ENCODE results near the gene IFT122. TPM values are rescaled to one million over a fixed set of nuclear protein-coding genes. Genes with fewer than 3 reads are reported as not detected.

The IFT122 gene
- total RNA-seq, 1 experiment from 2014 or later: 4.7 TPM

DNA sequence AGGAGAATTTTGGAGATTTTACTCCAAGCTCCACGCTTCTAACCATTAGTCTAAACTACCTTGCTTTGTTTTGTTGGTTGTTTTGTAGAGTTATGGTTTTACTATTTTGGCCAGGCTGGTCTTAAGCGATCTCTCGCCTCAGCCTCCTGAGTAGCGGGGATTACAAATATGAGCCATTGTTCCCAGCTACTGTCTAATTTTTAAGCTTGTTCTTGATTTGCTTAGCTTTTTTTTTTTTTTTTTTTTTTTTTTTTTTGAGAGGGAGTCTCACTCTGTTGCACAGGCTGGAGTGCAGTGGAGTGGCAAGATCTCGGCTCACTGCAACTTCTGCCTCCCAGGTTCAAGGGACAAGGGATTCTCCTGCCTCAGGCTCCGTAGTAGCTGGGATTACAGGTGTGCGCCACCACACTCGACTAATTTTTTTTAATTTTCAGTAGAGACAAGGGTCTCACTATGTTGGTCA lies 40.1 kb upstream of the IFT122 start:
- H3K4me2 ChIP-seq (ENCODE audit: low read depth, low read length, poor library complexity, severe bottlenecking): peak overlapping the region; percentile 93
- no peaks in the 10 kb centered on the region for H3K9me3 ChIP-seq (ENCODE audit: low read length)
- no peaks in the 10 kb centered on the region for H3K9me2 ChIP-seq (replicated peaks; ENCODE audit: insufficient read depth, low read length)
- peak overlapping the region; percentile 61 for H3K27ac ChIP-seq (ENCODE audit: low read length)
- H3K79me2 ChIP-seq (ENCODE audit: low read length): peaks cover 43% of the 10 kb centered on the region
- DNase-seq: no peak
- peak overlapping the region; percentile 25; the same call in 1 of the 2 replicates for H2AFZ ChIP-seq (ENCODE audit: low read length)
- peaks cover 29% of the 10 kb centered on the region; the same call in 1 of the 2 replicates for H4K20me1 ChIP-seq (ENCODE audit: insufficient read depth, low read depth, low read length)
- no peaks in the 10 kb centered on the region for H3K27me3 ChIP-seq (ENCODE audit: low read length)
- H3K9ac ChIP-seq (ENCODE audit: low read length): peak overlapping the region; percentile 84
- H3K36me3 ChIP-seq (ENCODE audit: insufficient read depth, low read length): peaks cover 3% of the 10 kb centered on the region; the same call in 1 of the 2 replicates
- peaks cover 22% of the 10 kb centered on the region for H3K4me1 ChIP-seq (ENCODE audit: low read length)
- H3K4me3 ChIP-seq (ENCODE audit: low read length): peak overlapping the region; percentile 84

DNA sequence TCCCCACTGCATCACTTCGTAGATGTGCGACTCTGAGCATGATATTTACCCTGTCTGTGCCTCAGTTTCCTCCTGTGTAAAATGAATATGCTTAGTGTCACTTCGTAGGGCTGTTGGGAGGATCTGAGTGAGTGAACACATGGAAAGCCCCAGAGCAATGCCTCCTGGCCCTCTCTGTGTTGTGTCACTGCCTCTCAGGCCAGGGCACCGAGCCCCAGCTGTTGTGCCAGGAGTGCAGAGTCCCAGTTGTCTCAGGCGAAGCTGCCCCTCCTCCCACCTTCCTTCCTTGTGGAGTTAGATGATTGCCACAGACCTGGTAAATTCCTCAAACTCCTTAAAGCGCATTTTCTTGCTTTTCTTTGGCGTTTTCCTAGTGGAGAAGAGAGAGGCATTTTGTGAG lies 37.8 kb upstream of the IFT122 start:
- H3K27me3 ChIP-seq (ENCODE audit: low read length): no peaks in the 10 kb centered on the region
- H3K79me2 ChIP-seq (ENCODE audit: low read length): peaks cover 21% of the 10 kb centered on the region
- no peaks in the 10 kb centered on the region for H3K9me2 ChIP-seq (replicated peaks; ENCODE audit: insufficient read depth, low read length)
- H3K9me3 ChIP-seq (ENCODE audit: low read length): no peaks in the 10 kb centered on the region
- H4K20me1 ChIP-seq (ENCODE audit: insufficient read depth, low read depth, low read length): peaks cover 10% of the 10 kb centered on the region; the same call in 1 of the 2 replicates
- H3K4me1 ChIP-seq (ENCODE audit: low read length): peaks cover 22% of the 10 kb centered on the region
- no peak overlapping the region for H3K27ac ChIP-seq (ENCODE audit: low read length)
- H3K4me2 ChIP-seq (ENCODE audit: low read depth, low read length, poor library complexity, severe bottlenecking): no peak overlapping the region
- no peak overlapping the region for H3K4me3 ChIP-seq (ENCODE audit: low read length)
- no peak for DNase-seq
- H3K9ac ChIP-seq (ENCODE audit: low read length): no peak overlapping the region
- no peaks in the 10 kb centered on the region for H3K36me3 ChIP-seq (ENCODE audit: insufficient read depth, low read length)
- H2AFZ ChIP-seq (ENCODE audit: low read length): no peak overlapping the region

DNA sequence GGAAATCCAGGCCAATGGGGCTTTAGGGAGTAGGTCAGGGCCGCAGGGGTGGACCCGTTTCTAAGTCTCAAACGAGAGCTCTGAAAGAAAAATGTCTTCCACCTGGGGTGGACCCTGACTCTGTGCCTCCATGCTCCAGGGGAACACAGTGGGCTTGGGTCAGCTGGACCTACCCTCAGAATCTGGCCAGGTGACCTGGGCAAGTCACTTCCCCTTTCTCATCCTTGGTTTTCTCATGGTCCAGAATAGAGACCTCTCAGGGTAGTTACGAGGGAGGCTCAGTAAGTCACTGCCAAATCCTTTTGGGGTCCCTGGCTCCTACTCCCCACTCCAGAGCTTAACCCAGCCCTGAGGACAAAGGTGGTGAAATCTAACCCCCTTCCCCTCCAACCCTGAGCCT lies 37.4 kb upstream of the IFT122 start:
- no peak overlapping the region for H3K4me3 ChIP-seq (ENCODE audit: low read length)
- no peaks in the 10 kb centered on the region for H3K9me2 ChIP-seq (replicated peaks; ENCODE audit: insufficient read depth, low read length)
- DNase-seq: no peak
- H3K27me3 ChIP-seq (ENCODE audit: low read length): no peaks in the 10 kb centered on the region
- peaks cover 10% of the 10 kb centered on the region; the same call in 1 of the 2 replicates for H4K20me1 ChIP-seq (ENCODE audit: insufficient read depth, low read depth, low read length)
- no peaks in the 10 kb centered on the region for H3K9me3 ChIP-seq (ENCODE audit: low read length)
- no peaks in the 10 kb centered on the region for H3K36me3 ChIP-seq (ENCODE audit: insufficient read depth, low read length)
- H3K4me1 ChIP-seq (ENCODE audit: low read length): peaks cover 20% of the 10 kb centered on the region
- peaks cover 17% of the 10 kb centered on the region for H3K79me2 ChIP-seq (ENCODE audit: low read length)
- no peak overlapping the region for H3K4me2 ChIP-seq (ENCODE audit: low read depth, low read length, poor library complexity, severe bottlenecking)
- H3K9ac ChIP-seq (ENCODE audit: low read length): no peak overlapping the region
- H2AFZ ChIP-seq (ENCODE audit: low read length): no peak overlapping the region
- no peak overlapping the region for H3K27ac ChIP-seq (ENCODE audit: low read length)

DNA sequence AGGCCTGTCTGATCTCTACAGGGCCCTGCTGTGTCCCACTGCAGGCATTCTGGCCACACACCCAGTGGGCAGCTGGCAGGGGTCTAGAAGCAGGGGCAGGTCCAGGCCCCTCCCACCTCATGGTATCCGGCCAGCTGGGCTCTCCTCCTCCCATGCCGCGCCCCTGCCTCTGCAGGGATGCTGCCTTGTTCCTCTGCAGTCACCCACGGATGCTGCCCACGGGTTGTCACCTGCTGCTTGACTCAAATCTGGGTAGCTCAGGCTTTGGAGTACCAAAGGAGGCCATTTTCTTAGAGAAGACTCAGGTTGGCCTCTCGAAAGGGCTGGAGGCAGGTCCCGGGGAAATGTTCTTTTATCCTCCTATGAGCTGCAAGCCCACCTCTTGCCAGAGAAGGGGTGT lies 36.6 kb upstream of the IFT122 start:
- H4K20me1 ChIP-seq (ENCODE audit: insufficient read depth, low read depth, low read length): peaks cover 3% of the 10 kb centered on the region; the same call in 1 of the 2 replicates
- DNase-seq: no peak
- no peaks in the 10 kb centered on the region for H3K27me3 ChIP-seq (ENCODE audit: low read length)
- H2AFZ ChIP-seq (ENCODE audit: low read length): no peak overlapping the region
- no peak overlapping the region for H3K27ac ChIP-seq (ENCODE audit: low read length)
- peaks cover 11% of the 10 kb centered on the region for H3K4me1 ChIP-seq (ENCODE audit: low read length)
- H3K36me3 ChIP-seq (ENCODE audit: insufficient read depth, low read length): no peaks in the 10 kb centered on the region
- H3K4me2 ChIP-seq (ENCODE audit: low read depth, low read length, poor library complexity, severe bottlenecking): no peak overlapping the region
- H3K9me3 ChIP-seq (ENCODE audit: low read length): no peaks in the 10 kb centered on the region
- H3K79me2 ChIP-seq (ENCODE audit: low read length): peaks cover 8% of the 10 kb centered on the region
- H3K4me3 ChIP-seq (ENCODE audit: low read length): no peak overlapping the region
- no peak overlapping the region for H3K9ac ChIP-seq (ENCODE audit: low read length)
- H3K9me2 ChIP-seq (replicated peaks; ENCODE audit: insufficient read depth, low read length): no peaks in the 10 kb centered on the region

DNA sequence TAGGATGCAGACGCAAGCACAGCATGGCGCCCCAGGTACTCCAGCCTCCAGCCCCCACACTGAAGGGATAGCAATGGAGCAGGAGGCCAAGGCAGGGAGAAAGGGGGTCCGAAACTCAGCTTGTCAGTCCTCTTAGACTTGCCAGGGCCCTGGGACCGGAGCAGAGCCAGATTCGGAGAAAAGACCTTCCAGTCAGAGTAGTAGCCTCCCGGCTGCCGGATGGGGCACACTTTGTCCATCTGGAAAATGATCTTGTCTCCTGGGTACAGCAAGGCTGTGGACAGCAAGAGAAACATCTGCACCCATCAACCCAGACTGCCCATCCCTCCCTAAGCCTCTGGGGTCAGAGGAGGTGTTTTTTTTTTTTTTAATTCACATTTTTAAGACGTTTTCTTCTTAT lies 35.9 kb upstream of the IFT122 start:
- DNase-seq: no peak
- H3K4me1 ChIP-seq (ENCODE audit: low read length): peaks cover 11% of the 10 kb centered on the region
- no peaks in the 10 kb centered on the region for H3K36me3 ChIP-seq (ENCODE audit: insufficient read depth, low read length)
- H3K4me2 ChIP-seq (ENCODE audit: low read depth, low read length, poor library complexity, severe bottlenecking): no peak overlapping the region
- no peaks in the 10 kb centered on the region for H4K20me1 ChIP-seq (ENCODE audit: insufficient read depth, low read depth, low read length)
- H2AFZ ChIP-seq (ENCODE audit: low read length): no peak overlapping the region
- no peaks in the 10 kb centered on the region for H3K9me2 ChIP-seq (replicated peaks; ENCODE audit: insufficient read depth, low read length)
- peaks cover 1% of the 10 kb centered on the region for H3K79me2 ChIP-seq (ENCODE audit: low read length)
- no peak overlapping the region for H3K27ac ChIP-seq (ENCODE audit: low read length)
- H3K9me3 ChIP-seq (ENCODE audit: low read length): no peaks in the 10 kb centered on the region
- H3K27me3 ChIP-seq (ENCODE audit: low read length): no peaks in the 10 kb centered on the region
- no peak overlapping the region for H3K9ac ChIP-seq (ENCODE audit: low read length)
- H3K4me3 ChIP-seq (ENCODE audit: low read length): no peak overlapping the region

DNA sequence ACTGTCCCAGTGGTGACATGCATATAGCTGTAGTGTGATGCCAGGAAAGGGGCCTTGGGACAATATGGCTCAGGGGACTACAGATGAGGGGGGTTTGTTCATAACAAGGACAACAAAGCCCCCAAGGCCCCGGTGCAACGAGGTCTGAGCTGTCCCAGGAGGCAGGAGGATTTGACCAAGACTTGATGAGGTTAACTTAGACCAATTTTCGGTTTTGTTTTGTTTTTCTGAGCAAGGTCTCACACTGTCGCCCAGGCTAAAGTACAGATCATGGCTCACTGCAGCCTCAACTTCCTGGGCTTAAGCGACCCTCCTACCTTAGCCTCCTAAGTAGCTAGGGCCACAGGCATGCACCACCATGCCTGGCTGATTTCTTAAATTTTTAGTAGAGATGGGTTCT lies 35.4 kb upstream of the IFT122 start:
- Histone ChIP-seq H3K9me3 (ENCODE audit: low read length) (no peaks in the 10 kb centered on the region), H3K36me3 (ENCODE audit: insufficient read depth, low read length) (no peaks in the 10 kb centered on the region), H3K27ac (ENCODE audit: low read length) (no peak overlapping the region), H3K4me3 (ENCODE audit: low read length) (no peak overlapping the region), H3K9me2 (replicated peaks; ENCODE audit: insufficient read depth, low read length) (no peaks in the 10 kb centered on the region), H3K27me3 (ENCODE audit: low read length) (no peaks in the 10 kb centered on the region), H3K4me2 (ENCODE audit: low read depth, low read length, poor library complexity, severe bottlenecking) (no peak overlapping the region), H2AFZ (ENCODE audit: low read length) (no peak overlapping the region), H3K9ac (ENCODE audit: low read length) (no peak overlapping the region), H4K20me1 (ENCODE audit: insufficient read depth, low read depth, low read length) (no peaks in the 10 kb centered on the region), H3K4me1 (ENCODE audit: low read length) (peaks cover 15% of the 10 kb centered on the region), H3K79me2 (ENCODE audit: low read length) (no peaks in the 10 kb centered on the region)
- DNase-seq: no peak

DNA sequence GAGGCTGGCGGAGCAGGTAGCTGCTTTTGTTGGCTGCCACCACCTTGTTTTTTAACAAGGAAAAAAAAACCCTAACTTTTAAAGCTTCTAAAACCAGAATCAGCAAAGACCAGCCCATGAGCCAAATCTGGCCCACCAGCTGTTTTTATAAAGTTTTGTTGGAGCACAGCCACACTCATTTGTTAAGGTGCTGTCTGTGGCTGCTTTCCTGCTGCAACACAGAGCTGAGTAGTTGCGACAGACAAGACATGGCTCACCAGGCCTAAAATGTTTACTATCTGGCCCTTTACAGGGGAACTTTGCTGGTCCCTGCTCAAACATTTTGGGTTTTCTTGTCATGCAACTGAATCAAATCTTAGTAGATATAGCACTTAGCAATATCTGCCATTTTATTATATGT lies 30.5 kb upstream of the IFT122 start:
- Histone ChIP-seq H3K9me3 (ENCODE audit: low read length) (no peaks in the 10 kb centered on the region), H3K79me2 (ENCODE audit: low read length) (no peaks in the 10 kb centered on the region), H3K27me3 (ENCODE audit: low read length) (no peaks in the 10 kb centered on the region), H2AFZ (ENCODE audit: low read length) (peak overlapping the region; percentile 62), H3K27ac (ENCODE audit: low read length) (no peak overlapping the region), H3K4me3 (ENCODE audit: low read length) (no peak overlapping the region), H3K9me2 (replicated peaks; ENCODE audit: insufficient read depth, low read length) (no peaks in the 10 kb centered on the region), H3K4me2 (ENCODE audit: low read depth, low read length, poor library complexity, severe bottlenecking) (no peak overlapping the region), H3K9ac (ENCODE audit: low read length) (no peak overlapping the region), H4K20me1 (ENCODE audit: insufficient read depth, low read depth, low read length) (no peaks in the 10 kb centered on the region), H3K4me1 (ENCODE audit: low read length) (peaks cover 6% of the 10 kb centered on the region), H3K36me3 (ENCODE audit: insufficient read depth, low read length) (no peaks in the 10 kb centered on the region)
- no peak for DNase-seq

DNA sequence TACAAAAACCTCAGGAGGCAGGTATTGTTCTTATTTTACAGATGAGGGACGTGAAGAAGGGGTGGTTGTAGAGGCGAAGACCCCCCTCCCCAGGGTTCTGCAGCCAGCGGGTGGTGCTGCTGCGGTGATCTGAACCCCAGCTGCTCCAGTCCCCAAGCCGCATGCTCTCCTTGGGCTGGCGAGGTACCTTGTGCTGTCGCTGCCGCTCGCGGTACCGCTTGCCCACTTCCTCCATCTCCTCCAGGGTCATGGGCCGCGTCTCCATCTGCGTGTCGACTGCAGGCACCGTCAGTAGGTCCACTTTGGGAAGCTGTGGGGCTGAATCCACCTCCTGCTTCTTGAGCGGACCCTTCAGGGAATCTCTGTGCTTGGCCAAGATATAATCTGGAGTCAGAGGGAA lies 29.1 kb upstream of the IFT122 start:
- H3K9me3 ChIP-seq (ENCODE audit: low read length): no peaks in the 10 kb centered on the region
- H3K9ac ChIP-seq (ENCODE audit: low read length): no peak overlapping the region
- H3K4me3 ChIP-seq (ENCODE audit: low read length): no peak overlapping the region
- no peaks in the 10 kb centered on the region for H4K20me1 ChIP-seq (ENCODE audit: insufficient read depth, low read depth, low read length)
- H3K9me2 ChIP-seq (replicated peaks; ENCODE audit: insufficient read depth, low read length): no peaks in the 10 kb centered on the region
- H3K4me2 ChIP-seq (ENCODE audit: low read depth, low read length, poor library complexity, severe bottlenecking): no peak overlapping the region
- H3K4me1 ChIP-seq (ENCODE audit: low read length): peaks cover 6% of the 10 kb centered on the region
- DNase-seq: no peak
- no peak overlapping the region for H2AFZ ChIP-seq (ENCODE audit: low read length)
- H3K79me2 ChIP-seq (ENCODE audit: low read length): no peaks in the 10 kb centered on the region
- H3K27ac ChIP-seq (ENCODE audit: low read length): no peak overlapping the region
- no peaks in the 10 kb centered on the region for H3K36me3 ChIP-seq (ENCODE audit: insufficient read depth, low read length)
- H3K27me3 ChIP-seq (ENCODE audit: low read length): no peaks in the 10 kb centered on the region
